ENCODE measurements around the gene C1orf159.

DNA sequence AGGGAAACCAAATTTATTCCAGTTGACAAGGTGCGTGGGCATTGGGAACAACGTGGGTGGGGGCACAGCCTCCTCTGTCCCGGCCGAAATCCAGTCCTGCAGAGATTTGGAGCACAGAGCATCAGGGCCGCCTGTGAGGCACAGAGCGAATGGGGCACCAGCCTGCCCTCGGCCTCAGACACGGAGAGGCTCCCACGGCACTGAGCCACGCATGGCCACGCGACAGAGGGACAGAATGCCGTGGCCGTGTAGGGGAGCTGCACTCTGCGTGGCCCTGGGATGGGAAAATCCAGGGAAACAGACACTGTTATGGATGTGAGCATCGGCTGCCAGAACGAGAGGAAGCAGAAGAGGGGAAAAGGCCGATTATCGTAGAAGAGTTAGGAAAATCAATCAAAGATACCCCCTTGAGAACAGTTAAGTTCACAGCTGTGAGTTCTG is 13.5 kb upstream of the C1orf159 start:
- TF ChIP-seq, protein P1, sequence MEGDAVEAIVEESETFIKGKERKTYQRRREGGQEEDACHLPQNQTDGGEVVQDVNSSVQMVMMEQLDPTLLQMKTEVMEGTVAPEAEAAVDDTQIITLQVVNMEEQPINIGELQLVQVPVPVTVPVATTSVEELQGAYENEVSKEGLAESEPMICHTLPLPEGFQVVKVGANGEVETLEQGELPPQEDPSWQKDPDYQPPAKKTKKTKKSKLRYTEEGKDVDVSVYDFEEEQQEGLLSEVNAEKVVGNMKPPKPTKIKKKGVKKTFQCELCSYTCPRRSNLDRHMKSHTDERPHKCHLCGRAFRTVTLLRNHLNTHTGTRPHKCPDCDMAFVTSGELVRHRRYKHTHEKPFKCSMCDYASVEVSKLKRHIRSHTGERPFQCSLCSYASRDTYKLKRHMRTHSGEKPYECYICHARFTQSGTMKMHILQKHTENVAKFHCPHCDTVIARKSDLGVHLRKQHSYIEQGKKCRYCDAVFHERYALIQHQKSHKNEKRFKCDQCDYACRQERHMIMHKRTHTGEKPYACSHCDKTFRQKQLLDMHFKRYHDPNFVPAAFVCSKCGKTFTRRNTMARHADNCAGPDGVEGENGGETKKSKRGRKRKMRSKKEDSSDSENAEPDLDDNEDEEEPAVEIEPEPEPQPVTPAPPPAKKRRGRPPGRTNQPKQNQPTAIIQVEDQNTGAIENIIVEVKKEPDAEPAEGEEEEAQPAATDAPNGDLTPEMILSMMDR (IDR thresholded peaks at IDR 0.05): no peak
- no peak for TF ChIP-seq POLR2A (IDR thresholded peaks at IDR 0.05)

Measured in esophagus squamous epithelium (tissue), 4 donors.